Measurements from ENCODE around the gene DAGLA.

The DAGLA gene

GRCh38 chr11:61717286-61718033 lies 37.3 kb downstream of the DAGLA start:
- no peak for TF ChIP-seq ZNF274 (IDR thresholded peaks at IDR 0.05; ENCODE audit: low read depth, low read length)

GRCh38 chr11:61718046-61718531 lies 37.9 kb downstream of the DAGLA start:
- H3K4me3 ChIP-seq (ENCODE audit: low read length) = no peak overlapping the region
- no peak for TF ChIP-seq ZNF274 (IDR thresholded peaks at IDR 0.05; ENCODE audit: low read depth, low read length)

More at GRCh38 chr11:61717286-61718033, 37.3 kb downstream of the DAGLA start:
- no peak overlapping the region for H3K4me3 ChIP-seq (ENCODE audit: low read length)

GRCh38 chr11:61718621-61719302 lies 38.6 kb downstream of the DAGLA start:
- TF ChIP-seq ZNF274 (IDR thresholded peaks at IDR 0.05; ENCODE audit: low read depth, low read length) = no peak
- H3K4me3 ChIP-seq (ENCODE audit: low read length) = no peak overlapping the region

GRCh38 chr11:61719978-61720377 lies 39.8 kb downstream of the DAGLA start:
- no peak for TF ChIP-seq ZNF274 (IDR thresholded peaks at IDR 0.05; ENCODE audit: low read depth, low read length)
- no peak overlapping the region for H3K4me3 ChIP-seq (ENCODE audit: low read length)

- TF ChIP-seq ZNF274 (IDR thresholded peaks at IDR 0.05; ENCODE audit: low read depth, low read length) = no peak
- no peak overlapping the region for H3K4me3 ChIP-seq (ENCODE audit: low read length)
Observed at GRCh38 chr11:61720597-61720996, 40.4 kb downstream of the DAGLA start.

GRCh38 chr11:61724437-61724836 lies 44.2 kb downstream of the DAGLA start:
- no peak for TF ChIP-seq ZNF274 (IDR thresholded peaks at IDR 0.05; ENCODE audit: low read depth, low read length)

GRCh38 chr11:61725781-61726231 lies 45.6 kb downstream of the DAGLA start:
- no peak for TF ChIP-seq ZNF274 (IDR thresholded peaks at IDR 0.05; ENCODE audit: low read depth, low read length)
- H3K4me3 ChIP-seq (ENCODE audit: low read length) = no peak overlapping the region

More at GRCh38 chr11:61724437-61724836, 44.2 kb downstream of the DAGLA start:
- no peak overlapping the region for H3K4me3 ChIP-seq (ENCODE audit: low read length)

GRCh38 chr11:61726775-61727174 lies 46.6 kb downstream of the DAGLA start:
- no peak overlapping the region for H3K4me3 ChIP-seq (ENCODE audit: low read length)
- TF ChIP-seq ZNF274 (IDR thresholded peaks at IDR 0.05; ENCODE audit: low read depth, low read length) = no peak

GRCh38 chr11:61727401-61727811 lies 47.2 kb downstream of the DAGLA start:
- TF ChIP-seq ZNF274 (IDR thresholded peaks at IDR 0.05; ENCODE audit: low read depth, low read length) = no peak
- H3K4me3 ChIP-seq (ENCODE audit: low read length) = no peak overlapping the region

- no peak overlapping the region for H3K4me3 ChIP-seq (ENCODE audit: low read length)
- no peak for TF ChIP-seq ZNF274 (IDR thresholded peaks at IDR 0.05; ENCODE audit: low read depth, low read length)
Observed at GRCh38 chr11:61728066-61728939, 48.1 kb downstream of the DAGLA start.

GRCh38 chr11:61728940-61729219 lies 48.7 kb downstream of the DAGLA start:
- TF ChIP-seq ZNF274 (IDR thresholded peaks at IDR 0.05; ENCODE audit: low read depth, low read length) = no peak
- no peak overlapping the region for H3K4me3 ChIP-seq (ENCODE audit: low read length)

- TF ChIP-seq ZNF274 (IDR thresholded peaks at IDR 0.05; ENCODE audit: low read depth, low read length) = no peak
- no peak overlapping the region for H3K4me3 ChIP-seq (ENCODE audit: low read length)
Observed at GRCh38 chr11:61730240-61730994, 50.2 kb downstream of the DAGLA start.

- TF ChIP-seq ZNF274 (IDR thresholded peaks at IDR 0.05; ENCODE audit: low read depth, low read length) = no peak
- no peak overlapping the region for H3K4me3 ChIP-seq (ENCODE audit: low read length)
Observed at GRCh38 chr11:61731211-61731951, 51.2 kb downstream of the DAGLA start.
